K562 (cell line): ENCODE results near the gene BHLHE40. TPM values are rescaled to one million over a fixed set of nuclear protein-coding genes. Genes with fewer than 3 reads are reported as not detected.

Experiments used
- BRF1 ChIP-seq: IDR thresholded peaks from 3 replicates; pipeline ENCODE4 v1.6.1; 2011; ENCODE audit warnings: borderline replicate concordance, mild to moderate bottlenecking; ENCODE audit not compliant: insufficient read length; ENCODE audit errors: extremely low read depth
- CBX5 ChIP-seq: IDR thresholded peaks from 2 replicates; pipeline ENCODE4 v1.6.1; 2014; ENCODE audit warnings: low read depth, borderline replicate concordance
- CREBBP ChIP-seq: IDR thresholded peaks from one replicate; pipeline ENCODE4 v1.6.1; 2012; ENCODE audit warnings: low read depth, mild to moderate bottlenecking, control low read depth, inconsistent platforms, low read length
- CTCF ChIP-seq, 3 experiments: IDR thresholded peaks in 2 of 3; conservative IDR thresholded peaks in 1 of 3; 2 replicates each; pipeline ENCODE4 v1.5.1; 2011 to 2012; ENCODE audit warnings: low read length in 3 of 3, mild to moderate bottlenecking in 3 of 3, control low read depth in 2 of 3, improper control_type of control experiment in 1 of 3, inconsistent platforms in 1 of 3, low read depth in 1 of 3, mixed read lengths in 1 of 3, moderate library complexity in 1 of 3; ENCODE audit not compliant: insufficient read depth in 2 of 3
- EWSR1 ChIP-seq: fragments of 450-650 bp; IDR thresholded peaks from 2 replicates; pipeline ENCODE4 v1.6.1; 2018; ENCODE audit warnings: borderline replicate concordance, mild to moderate bottlenecking, low read depth, moderate library complexity; ENCODE audit not compliant: partially characterized antibody
- FOXO4 ChIP-seq: fragments of 450-650 bp; formaldehyde crosslinking; IDR thresholded peaks from 2 replicates; pipeline ENCODE4 v1.4.0; 2020; ENCODE audit warnings: mild to moderate bottlenecking, moderate library complexity
- GTF2A2 ChIP-seq: IDR thresholded peaks from 2 replicates; pipeline ENCODE4 v1.6.1; 2016; ENCODE audit warnings: mild to moderate bottlenecking, missing genetic modification characterization, missing compliant biosample characterization
- KDM5B ChIP-seq: fragments of 200-600 bp; sonication (generic); IDR thresholded peaks from 2 replicates; pipeline ENCODE4 v1.6.1; 2012; ENCODE audit warnings: low read depth, mild to moderate bottlenecking, moderate library complexity, low read length, control low read depth, inconsistent platforms; ENCODE audit not compliant: insufficient replicate concordance
- KLF10 ChIP-seq: fragments of 250-450 bp; sonication (Bioruptor Pico); IDR thresholded peaks from 2 replicates; pipeline ENCODE4 v1.6.1; 2021; ENCODE audit warnings: matching md5 sums
- MCM3 ChIP-seq: fragments of 450-650 bp; IDR thresholded peaks from 2 replicates; pipeline ENCODE4 v1.6.1; 2016
- MYC ChIP-seq, 2 experiments: fragments of 250-450 bp in 1 of 2; sonication (Bioruptor Pico) in 1 of 2; IDR thresholded peaks; 2 replicates each; pipeline versions ENCODE4 v1.5.1 to v1.6.1; 2012 to 2021; ENCODE audit warnings: low read depth in 2 of 2, borderline replicate concordance in 1 of 2, improper control_type of control experiment in 1 of 2, low read length in 1 of 2, mild to moderate bottlenecking in 1 of 2, moderate library complexity in 1 of 2
- PCBP1 ChIP-seq: fragments of 200-400 bp; formaldehyde crosslinking; IDR thresholded peaks from 2 replicates; pipeline ENCODE4 v1.6.1; 2018; ENCODE audit warnings: mild to moderate bottlenecking, low read depth, low read length; ENCODE audit not compliant: poor library complexity, severe bottlenecking
- POLR2B ChIP-seq: fragments of 450-650 bp; IDR thresholded peaks from 2 replicates; pipeline ENCODE4 v1.6.1; 2018; ENCODE audit warnings: low read depth; ENCODE audit not compliant: partially characterized antibody
- PYGO2 ChIP-seq: fragments of 450-650 bp; IDR thresholded peaks from 2 replicates; pipeline ENCODE4 v1.6.1; 2016; ENCODE audit warnings: mild to moderate bottlenecking, missing genetic modification characterization, moderate library complexity, missing compliant biosample characterization
- RBM39 ChIP-seq: fragments of 200-400 bp; formaldehyde crosslinking; optimal IDR thresholded peaks from 2 replicates; pipeline ENCODE3; 2018; ENCODE audit warnings: low read depth, low read length
- RCOR1 ChIP-seq, 2 experiments: IDR thresholded peaks; 2 replicates each; pipeline ENCODE4 v1.6.1; 2012; ENCODE audit warnings: low read depth in 2 of 2, low read length in 2 of 2, borderline replicate concordance in 1 of 2, improper control_type of control experiment in 1 of 2
- RNF2 ChIP-seq: sonication (generic); IDR thresholded peaks from 2 replicates; pipeline ENCODE4 v1.6.1; 2016
- SETDB1 ChIP-seq: IDR thresholded peaks from one replicate; pipeline ENCODE4 v1.6.1; 2012; ENCODE audit warnings: low read length, control low read depth, inconsistent platforms
- SIN3A ChIP-seq, 2 experiments: fragments of 150-350 bp in 1 of 2; IDR thresholded peaks; 2 replicates each; pipeline ENCODE4 v1.6.1; 2011 to 2016; ENCODE audit warnings: borderline replicate concordance in 2 of 2, low read depth in 2 of 2, low read length in 2 of 2, mild to moderate bottlenecking in 2 of 2, moderate library complexity in 2 of 2; ENCODE audit not compliant: control insufficient read depth in 1 of 2
- SMARCB1 ChIP-seq: IDR thresholded peaks from 2 replicates; pipeline ENCODE4 v1.6.1; 2011; ENCODE audit warnings: improper control_type of control experiment, low read depth; ENCODE audit not compliant: insufficient read length
- SRSF1 ChIP-seq: fragments of 200-400 bp; formaldehyde crosslinking; IDR thresholded peaks from 2 replicates; pipeline ENCODE4 v1.6.1; 2017; ENCODE audit warnings: mild to moderate bottlenecking, low read depth, low read length, moderate library complexity
- SUPT5H ChIP-seq: fragments of 450-650 bp; IDR thresholded peaks from 2 replicates; pipeline ENCODE4 v1.6.1; 2016
- ZBED1 ChIP-seq: IDR thresholded peaks from 2 replicates; pipeline ENCODE4 v1.6.1; 2014
- ZNF124 ChIP-seq: sonication (generic); formaldehyde crosslinking; IDR thresholded peaks from 2 replicates; pipeline ENCODE4 v1.8.1; 2022; ENCODE audit warnings: missing genetic modification reagents
- ZNF764 ChIP-seq: fragments of 250-450 bp; sonication (Bioruptor Pico); IDR thresholded peaks from 2 replicates; pipeline ENCODE4 v1.4.0; 2020; ENCODE audit warnings: low read depth, mild to moderate bottlenecking, moderate library complexity
- polyA plus RNA-seq, 8 experiments: library from polyadenylated mRNA; depleted of rRNA in 4 of 8; stranded (reverse) in 5 of 8; unstranded in 3 of 8; fragments of >200 nt; fragmentation: Nextera tagmentation in 2 of 8; fragmentation: Illumina TruSeq in 1 of 8; extraction: Ambion mirVana in 2 of 8; extraction: Trizol in 1 of 8; gene quantifications; 2 replicates each; pipeline versions ENCODE4 v1.2.1 to v1.2.3, GENCODE V29; 2011 to 2014; ENCODE audit warnings: inconsistent platforms in 1 of 8, missing spikeins in 1 of 8
- total RNA-seq, 7 experiments: library from RNA; depleted of rRNA in 6 of 7; stranded (reverse); fragments of >200 nt in 6 of 7; fragmentation: Illumina TruSeq in 2 of 7; extraction: Trizol in 2 of 7; gene quantifications; 2 replicates each; pipeline versions ENCODE4 v1.2.1 to v1.2.3, GENCODE V29; 2011 to 2021; ENCODE audit warnings: low replicate concordance in 1 of 7

BHLHE40 gene
- total and polyA plus RNA-seq, 9 of the 15 experiments (the other 6 are each of a cell fraction or from before 2014, with no cell fraction given) = 12.0 to 83.9 (median 31.4) TPM

- TF ChIP-seq ZNF124 (CRISPR knock-in tag) = no peak
- TF ChIP-seq CTCF (IDR thresholded peaks at IDR 0.05 in 2 of 3, conservative IDR thresholded peaks at IDR 0.05 in 1 of 3; ENCODE audit: insufficient read depth in 2 of 3, low read depth in 1 of 3, low read length in 3 of 3) = no peak
- no peak for TF ChIP-seq SETDB1
- no peak for TF ChIP-seq SUPT5H
- TF ChIP-seq CREBBP = no peak
- no peak for TF ChIP-seq FOXO4 (CRISPR knock-in tag)
- no peak for TF ChIP-seq MYC (IDR thresholded peaks at IDR 0.05; ENCODE audit: low read depth, low read length)
- no peak for TF ChIP-seq MYC (CRISPR knock-in tag; IDR thresholded peaks at IDR 0.05; ENCODE audit: borderline replicate concordance, low read depth)
- no peak for TF ChIP-seq ZNF764
- TF ChIP-seq RCOR1 (IDR thresholded peaks at IDR 0.05; ENCODE audit: borderline replicate concordance in 1 of 2, low read depth in 2 of 2, low read length in 2 of 2) = no peak
- TF ChIP-seq PCBP1 = no peak
- TF ChIP-seq CBX5 = no peak
- TF ChIP-seq MCM3 = no peak
- no peak for TF ChIP-seq PYGO2
- no peak for TF ChIP-seq SRSF1
- TF ChIP-seq SIN3A (IDR thresholded peaks at IDR 0.05; ENCODE audit: borderline replicate concordance in 2 of 2, control insufficient read depth in 1 of 2, low read depth in 2 of 2, low read length in 2 of 2) = 0 out of 4 replicates have a peak, but pooled peaks of 1 of the 2 experiments have one; percentile 5
- TF ChIP-seq BRF1 = no peak
- TF ChIP-seq RBM39 = peak; percentile 65
- TF ChIP-seq POLR2B = peak; percentile 34
- peak; percentile 18; the same call in 1 of the 2 replicates for TF ChIP-seq KLF10 (CRISPR knock-in tag)
- TF ChIP-seq RNF2 = no peak
- no peak for TF ChIP-seq GTF2A2 (tag)
- no peak for TF ChIP-seq EWSR1
- TF ChIP-seq KDM5B = peak; percentile 42
- no peak for TF ChIP-seq SMARCB1
- no peak for TF ChIP-seq ZBED1
Measured at GRCh38 chr3:4981294-4981664, 2.0 kb downstream of the BHLHE40 start (continued).
